H9 (cell line): ENCODE data around the gene CHAF1A. TPM values are rescaled to one million over a fixed set of nuclear protein-coding genes. Genes with fewer than 3 reads are reported as not detected.

Source experiments
- DNase-seq: peaks from one replicate; pipeline ENCODE4 v3.0.0-alpha.2; 2017
- H2AFZ ChIP-seq: one replicate; pipeline ENCODE4 v1.6.1; 2013; ENCODE audit warnings: mild to moderate bottlenecking, low read length, control low read depth, moderate library complexity
- H2AK5ac ChIP-seq: 2 replicates; pipeline ENCODE4 v1.6.1; 2013; ENCODE audit warnings: low read length, control low read depth, mixed read lengths; ENCODE audit not compliant: insufficient read length
- H2BK120ac ChIP-seq: one replicate; pipeline ENCODE4 v1.6.1; 2013; ENCODE audit warnings: low read depth, mild to moderate bottlenecking, low read length, control low read depth, inconsistent platforms; ENCODE audit not compliant: poor library complexity, severe bottlenecking
- H2BK12ac ChIP-seq: 2 replicates; pipeline ENCODE4 v1.6.1; 2013; ENCODE audit warnings: low read length, control low read depth, mixed read lengths, low read depth; ENCODE audit not compliant: insufficient read length
- H2BK15ac ChIP-seq: 2 replicates; pipeline ENCODE4 v1.6.1; 2013; ENCODE audit warnings: low read depth, low read length, control low read depth
- H2BK20ac ChIP-seq: one replicate; pipeline ENCODE4 v1.6.1; 2013; ENCODE audit warnings: low read depth, mild to moderate bottlenecking, low read length, control low read depth, inconsistent platforms; ENCODE audit not compliant: poor library complexity, severe bottlenecking
- H2BK5ac ChIP-seq: 2 replicates; pipeline ENCODE4 v1.6.1; 2013; ENCODE audit warnings: low read length, control low read depth, mixed read lengths; ENCODE audit not compliant: insufficient read length
- H3K14ac ChIP-seq: 2 replicates; pipeline ENCODE4 v1.6.1; 2013; ENCODE audit warnings: low read length, control low read depth; ENCODE audit not compliant: insufficient read depth
- H3K18ac ChIP-seq: 2 replicates; pipeline ENCODE4 v1.6.1; 2013; ENCODE audit warnings: low read depth, mild to moderate bottlenecking, mixed read lengths, low read length, control low read depth; ENCODE audit not compliant: insufficient read length
- H3K23ac ChIP-seq: 2 replicates; pipeline ENCODE4 v1.6.1; 2013; ENCODE audit warnings: low read length, control low read depth, mixed read lengths, low read depth; ENCODE audit not compliant: insufficient read length
- H3K23me2 ChIP-seq: 2 replicates; pipeline ENCODE4 v1.6.1; 2013; ENCODE audit warnings: low read depth, mild to moderate bottlenecking, mixed read lengths, low read length, control low read depth; ENCODE audit not compliant: insufficient read length, poor library complexity, severe bottlenecking
- H3K27ac ChIP-seq: 2 replicates; pipeline ENCODE4 v1.5.1; 2013; ENCODE audit warnings: low read length, control low read depth, mixed read lengths, low read depth; ENCODE audit not compliant: insufficient read length
- H3K27me3 ChIP-seq: 2 replicates; pipeline ENCODE4 v1.6.1; 2013; ENCODE audit warnings: low read length, control low read depth, inconsistent platforms; ENCODE audit not compliant: insufficient read depth
- H3K4ac ChIP-seq: 2 replicates; pipeline ENCODE4 v1.6.1; 2013; ENCODE audit warnings: low read depth, mild to moderate bottlenecking, control low read depth, inconsistent platforms, low read length, moderate library complexity
- H3K4me1 ChIP-seq: 2 replicates; pipeline ENCODE4 v1.6.1; 2013; ENCODE audit warnings: low read length, control low read depth, inconsistent platforms; ENCODE audit not compliant: insufficient read depth
- H3K4me2 ChIP-seq: 2 replicates; pipeline ENCODE4 v1.6.1; 2013; ENCODE audit warnings: low read length, control low read depth, mixed read lengths; ENCODE audit not compliant: insufficient read length, insufficient read depth
- H3K56ac ChIP-seq: 2 replicates; pipeline ENCODE4 v1.6.1; 2013; ENCODE audit warnings: low read depth, mild to moderate bottlenecking, mixed read lengths, low read length, control low read depth; ENCODE audit not compliant: insufficient read length
- H3K79me1 ChIP-seq: 2 replicates; pipeline ENCODE4 v1.6.1; 2013; ENCODE audit warnings: low read depth, mild to moderate bottlenecking, moderate library complexity, low read length, control low read depth, inconsistent platforms; ENCODE audit not compliant: insufficient read depth, poor library complexity, severe bottlenecking
- H3K79me2 ChIP-seq: 2 replicates; pipeline ENCODE4 v1.6.1; 2013; ENCODE audit warnings: low read length, control low read depth, inconsistent platforms; ENCODE audit not compliant: insufficient read depth
- H3K9ac ChIP-seq: 2 replicates; pipeline ENCODE4 v1.6.1; 2013; ENCODE audit warnings: low read length, control low read depth, mixed read lengths; ENCODE audit not compliant: insufficient read length; ENCODE audit errors: extremely low read depth
- H3K9me3 ChIP-seq: one replicate; pipeline ENCODE4 v1.6.1; 2013; ENCODE audit warnings: low read depth, low read length, inconsistent platforms; ENCODE audit not compliant: control insufficient read depth
- H3T11ph ChIP-seq: one replicate; pipeline ENCODE4 v1.6.1; 2013; ENCODE audit warnings: mild to moderate bottlenecking, low read length, control low read depth, inconsistent platforms
- H4K20me1 ChIP-seq: one replicate; pipeline ENCODE4 v1.6.1; 2013; ENCODE audit not compliant: control insufficient read depth, insufficient read length, insufficient read depth
- H4K5ac ChIP-seq: 2 replicates; pipeline ENCODE4 v1.6.1; 2013; ENCODE audit warnings: low read depth, mild to moderate bottlenecking, mixed read lengths, low read length, control low read depth; ENCODE audit not compliant: insufficient read length
- H4K8ac ChIP-seq: replicated peaks from 2 replicates; pipeline ENCODE4 v1.6.1; 2013; ENCODE audit warnings: low read length, control low read depth, mixed read lengths, low read depth; ENCODE audit not compliant: insufficient read length
- H4K91ac ChIP-seq: 2 replicates; pipeline ENCODE4 v1.6.1; 2013; ENCODE audit warnings: low read depth, mild to moderate bottlenecking, moderate library complexity, mixed read lengths, low read length, control low read depth; ENCODE audit not compliant: insufficient read length
- H3K27ac Mint-ChIP-seq, 3 experiments: 2 replicates in 2 of 3; 3 replicates in 1 of 3; pipeline ENCODE4 v1.8.0; 2020 to 2021; ENCODE audit warnings: mixed read lengths in 3 of 3, mild to moderate bottlenecking in 1 of 3, moderate library complexity in 1 of 3
- H3K27me3 Mint-ChIP-seq: 2 replicates; pipeline ENCODE4 v1.8.0; 2021; ENCODE audit warnings: low read depth, mild to moderate bottlenecking, moderate library complexity, mixed read lengths
- H3K36me3 Mint-ChIP-seq, 3 experiments: 2 replicates in 2 of 3; 3 replicates in 1 of 3; pipeline ENCODE4 v1.8.0; 2020 to 2021; ENCODE audit warnings: low read depth in 3 of 3, mixed read lengths in 3 of 3; ENCODE audit not compliant: insufficient read depth in 1 of 3
- H3K4me1 Mint-ChIP-seq, 2 experiments: 2 replicates each; pipeline ENCODE4 v1.8.0; 2020; ENCODE audit warnings: mixed read lengths in 2 of 2
- H3K4me3 Mint-ChIP-seq, 2 experiments: 2 replicates in 1 of 2; 3 replicates in 1 of 2; pipeline ENCODE4 v1.8.0; 2020 to 2021; ENCODE audit warnings: mild to moderate bottlenecking in 2 of 2, mixed read lengths in 2 of 2, moderate library complexity in 1 of 2
- H3K9me3 Mint-ChIP-seq, 2 experiments: 2 replicates in 1 of 2; 3 replicates in 1 of 2; pipeline ENCODE4 v1.8.0; 2020; ENCODE audit warnings: mild to moderate bottlenecking in 2 of 2, mixed read lengths in 2 of 2, moderate library complexity in 1 of 2
- WGBS: extraction: QIAGEN DNeasy Blood & Tissue Kit; methylation state at CpG from one replicate; pipeline ENCODE4 v1.1.7; 2013; ENCODE audit warnings: missing lambda C conversion rate, low lambda C conversion rate, mixed read lengths; ENCODE audit not compliant: insufficient read length; ENCODE audit errors: extremely low coverage; 5-methylcytosine and 5-hydroxymethylcytosine counted together
- total RNA-seq: library from RNA; stranded (reverse); gene quantifications from 2 replicates; pipeline ENCODE4 v1.2.1, GENCODE V29; 2021
- TF ChIP-seq, protein P1 (sequence below): fragments of 200-600 bp; sonication (generic); conservative IDR thresholded peaks from 3 replicates; pipeline ENCODE4 v1.8.0; 2021; ENCODE audit warnings: antibody characterized with exemption, mild to moderate bottlenecking

Gene CHAF1A
- total RNA-seq, 1 experiment from 2014 or later = 143 TPM

DNA sequence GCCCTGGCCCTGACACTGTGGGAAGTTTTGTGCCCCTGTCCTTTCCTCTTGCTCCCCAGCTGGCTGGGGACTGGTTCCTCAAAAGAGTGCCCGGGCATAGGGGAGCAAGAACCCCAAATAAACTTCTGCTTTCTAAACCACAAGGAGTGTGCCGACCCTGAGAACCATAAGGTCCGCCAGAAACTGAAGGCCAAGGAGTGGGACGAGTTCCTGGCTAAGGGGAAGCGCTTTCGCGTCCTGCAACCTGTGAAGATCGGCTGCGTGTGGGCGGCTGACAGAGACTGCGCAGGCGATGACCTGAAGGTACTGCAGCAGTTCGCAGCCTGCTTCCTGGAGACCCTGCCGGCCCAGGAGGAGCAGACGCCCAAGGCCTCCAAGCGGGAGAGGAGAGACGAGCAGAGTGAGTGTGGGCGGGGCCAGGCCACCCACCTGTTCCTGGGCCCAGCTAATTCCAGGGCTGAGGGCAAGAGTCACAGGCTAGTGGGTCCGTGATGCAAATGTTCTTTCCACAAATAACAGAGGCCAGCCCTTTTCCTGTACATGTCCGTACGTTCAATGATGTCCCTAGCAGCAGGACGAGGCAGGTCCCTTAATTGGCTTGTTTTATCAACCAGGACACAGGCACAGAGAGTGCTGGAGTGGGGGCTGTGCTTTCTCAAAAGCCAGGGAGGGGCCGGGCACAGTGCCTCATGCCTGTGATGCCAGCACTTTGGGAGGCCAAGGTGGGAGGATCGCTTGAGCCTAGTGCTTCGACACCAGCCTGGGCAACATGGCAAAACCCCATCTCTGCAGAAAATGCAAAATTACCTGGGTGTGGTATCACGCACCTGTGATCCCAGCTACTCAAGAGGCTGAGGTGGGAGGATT lies 29.6 kb downstream of the CHAF1A start:
- Histone ChIP-seq H2BK12ac (no peak overlapping the region), H3K14ac (no peak overlapping the region), H3K4me1 (no peaks in the 10 kb centered on the region), H2AFZ (no peak overlapping the region), H3K23me2 (no peaks in the 10 kb centered on the region), H3K9me3 (no peaks in the 10 kb centered on the region), H2BK20ac (no peak overlapping the region), H4K5ac (no peak overlapping the region), H2BK120ac (no peak overlapping the region), H4K20me1 (no peaks in the 10 kb centered on the region), H2AK5ac (no peak overlapping the region), H3K4me2 (no peak overlapping the region), H4K8ac (no peak overlapping the region), H3K4ac (no peak overlapping the region), H3K79me2 (peaks cover 3% of the 10 kb centered on the region; the same call in 1 of the 2 replicates), H2BK5ac (no peak overlapping the region), H3K9ac (no peak overlapping the region), H3K79me1 (peaks cover 4% of the 10 kb centered on the region), H3K18ac (no peak overlapping the region), H3K27me3 (no peaks in the 10 kb centered on the region), H3K56ac (no peak overlapping the region), H4K91ac (no peak overlapping the region), H3T11ph (no peak overlapping the region), H3K23ac (no peak overlapping the region), H3K27ac (no peak overlapping the region), H2BK15ac (no peak overlapping the region)
- H3K9me3 Mint-ChIP-seq = no peaks in the 10 kb centered on the region
- TF ChIP-seq, protein P1, sequence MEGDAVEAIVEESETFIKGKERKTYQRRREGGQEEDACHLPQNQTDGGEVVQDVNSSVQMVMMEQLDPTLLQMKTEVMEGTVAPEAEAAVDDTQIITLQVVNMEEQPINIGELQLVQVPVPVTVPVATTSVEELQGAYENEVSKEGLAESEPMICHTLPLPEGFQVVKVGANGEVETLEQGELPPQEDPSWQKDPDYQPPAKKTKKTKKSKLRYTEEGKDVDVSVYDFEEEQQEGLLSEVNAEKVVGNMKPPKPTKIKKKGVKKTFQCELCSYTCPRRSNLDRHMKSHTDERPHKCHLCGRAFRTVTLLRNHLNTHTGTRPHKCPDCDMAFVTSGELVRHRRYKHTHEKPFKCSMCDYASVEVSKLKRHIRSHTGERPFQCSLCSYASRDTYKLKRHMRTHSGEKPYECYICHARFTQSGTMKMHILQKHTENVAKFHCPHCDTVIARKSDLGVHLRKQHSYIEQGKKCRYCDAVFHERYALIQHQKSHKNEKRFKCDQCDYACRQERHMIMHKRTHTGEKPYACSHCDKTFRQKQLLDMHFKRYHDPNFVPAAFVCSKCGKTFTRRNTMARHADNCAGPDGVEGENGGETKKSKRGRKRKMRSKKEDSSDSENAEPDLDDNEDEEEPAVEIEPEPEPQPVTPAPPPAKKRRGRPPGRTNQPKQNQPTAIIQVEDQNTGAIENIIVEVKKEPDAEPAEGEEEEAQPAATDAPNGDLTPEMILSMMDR = no peak
- H3K4me3 Mint-ChIP-seq = no peak overlapping the region
- no peak for DNase-seq
- WGBS = no CpG with 5 or more reads among the region's 26 CpGs
- H3K36me3 Mint-ChIP-seq = peaks cover 73 to 93% (median 88%) of the 10 kb centered on the region in 3 experiments
- H3K27me3 Mint-ChIP-seq = no peaks in the 10 kb centered on the region
- no peaks in the 10 kb centered on the region for H3K4me1 Mint-ChIP-seq
- peak overlapping the region in 2 of 3 experiments; percentile 62 to 91; a peak in 3 of 7 replicates for H3K27ac Mint-ChIP-seq
